Stimulated activated CD8-positive, alpha-beta memory T cell treated with anti-CD3 and anti-CD28 coated beads, Interleukin-4, amount 100 ng/mL, for 24 hours (primary cell): ENCODE results near the gene GARIN3.
"Not testable (repeated sequence)": the region's sequence is repeated elsewhere in the genome, so short reads cannot be mapped to it uniquely, and the experiment has no call there.

ENCODE experiments used
- DNase-seq: peaks from one replicate; pipeline ENCODE4 v3.0.0-alpha.2; 2020; ENCODE audit warnings: low read depth

GARIN3 gene

DNA sequence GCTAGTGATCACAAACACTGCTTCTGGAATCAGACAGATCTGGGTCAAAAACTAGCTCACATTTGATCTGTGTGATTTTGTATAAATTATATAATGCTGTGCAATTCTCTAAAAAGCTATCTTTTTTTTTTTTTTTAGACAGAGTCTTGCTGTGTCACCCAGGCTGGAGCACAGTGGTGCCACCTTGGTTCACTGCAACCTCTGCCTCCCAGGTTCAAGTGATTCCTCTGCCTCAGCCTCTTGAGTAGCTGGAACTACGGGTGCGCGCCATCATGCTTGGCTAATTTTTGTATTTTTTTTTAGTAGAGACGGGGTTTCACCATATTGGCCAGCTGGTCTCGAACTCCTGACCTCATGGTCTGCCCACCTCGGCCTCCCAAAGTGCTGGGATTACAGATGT is 19.1 kb upstream of the GARIN3 start:
- DNase-seq = not testable (repeated sequence)

DNA sequence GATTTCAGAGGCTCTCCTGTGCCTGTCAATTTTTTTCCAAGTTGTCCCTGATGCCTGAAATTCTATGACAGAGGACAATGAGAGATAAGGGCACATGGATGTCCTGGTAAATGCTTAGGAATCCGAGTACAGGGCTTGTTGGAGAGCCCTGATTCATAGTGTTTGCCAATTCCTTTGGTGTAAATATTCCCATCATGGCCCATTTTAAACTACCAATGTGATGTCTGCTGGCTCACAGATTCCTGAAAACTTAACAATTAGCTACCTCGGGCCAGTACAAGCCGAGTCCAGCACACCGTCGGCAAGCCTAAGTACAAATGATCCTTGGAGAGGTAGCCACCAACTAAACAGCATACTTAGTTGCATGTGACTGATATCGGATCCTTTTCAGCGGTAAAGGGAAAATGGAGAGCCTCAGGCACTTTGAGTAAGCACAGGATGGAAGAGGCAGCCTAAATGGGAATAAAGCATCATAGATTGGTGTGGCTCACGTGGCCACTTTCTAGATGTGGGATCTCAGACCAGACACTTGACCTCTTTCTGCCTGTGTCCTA is 18.1 kb upstream of the GARIN3 start:
- no peak for DNase-seq

DNA sequence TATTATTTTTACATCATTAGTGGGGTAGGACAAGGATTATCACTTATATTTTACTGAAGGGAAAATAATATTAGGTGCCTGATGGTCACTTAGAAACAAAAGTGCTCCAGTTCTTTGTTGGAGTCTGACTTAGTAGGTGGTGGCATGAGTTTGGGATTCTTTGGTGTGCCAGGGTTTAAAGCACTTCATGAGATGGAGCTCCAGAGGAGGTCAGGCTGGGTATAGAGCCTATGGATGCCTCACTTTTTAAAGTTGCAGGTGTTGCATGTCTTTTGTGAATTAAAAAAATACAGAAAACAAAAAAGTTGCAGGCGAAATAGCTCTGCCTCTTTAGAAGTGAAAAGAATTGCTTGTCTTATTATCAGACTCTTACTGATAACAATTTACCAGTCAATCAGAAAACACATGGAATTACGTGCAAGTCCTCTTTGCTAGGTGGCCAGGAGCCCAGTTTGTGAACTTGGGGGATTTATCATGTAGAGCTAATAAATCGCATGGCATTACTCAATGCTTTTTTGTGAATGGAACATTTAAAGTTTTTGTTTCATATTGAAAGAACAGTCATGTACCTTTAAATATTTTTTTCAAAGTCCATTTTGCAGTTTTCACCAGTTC is 16.2 kb upstream of the GARIN3 start:
- no peak for DNase-seq

DNA sequence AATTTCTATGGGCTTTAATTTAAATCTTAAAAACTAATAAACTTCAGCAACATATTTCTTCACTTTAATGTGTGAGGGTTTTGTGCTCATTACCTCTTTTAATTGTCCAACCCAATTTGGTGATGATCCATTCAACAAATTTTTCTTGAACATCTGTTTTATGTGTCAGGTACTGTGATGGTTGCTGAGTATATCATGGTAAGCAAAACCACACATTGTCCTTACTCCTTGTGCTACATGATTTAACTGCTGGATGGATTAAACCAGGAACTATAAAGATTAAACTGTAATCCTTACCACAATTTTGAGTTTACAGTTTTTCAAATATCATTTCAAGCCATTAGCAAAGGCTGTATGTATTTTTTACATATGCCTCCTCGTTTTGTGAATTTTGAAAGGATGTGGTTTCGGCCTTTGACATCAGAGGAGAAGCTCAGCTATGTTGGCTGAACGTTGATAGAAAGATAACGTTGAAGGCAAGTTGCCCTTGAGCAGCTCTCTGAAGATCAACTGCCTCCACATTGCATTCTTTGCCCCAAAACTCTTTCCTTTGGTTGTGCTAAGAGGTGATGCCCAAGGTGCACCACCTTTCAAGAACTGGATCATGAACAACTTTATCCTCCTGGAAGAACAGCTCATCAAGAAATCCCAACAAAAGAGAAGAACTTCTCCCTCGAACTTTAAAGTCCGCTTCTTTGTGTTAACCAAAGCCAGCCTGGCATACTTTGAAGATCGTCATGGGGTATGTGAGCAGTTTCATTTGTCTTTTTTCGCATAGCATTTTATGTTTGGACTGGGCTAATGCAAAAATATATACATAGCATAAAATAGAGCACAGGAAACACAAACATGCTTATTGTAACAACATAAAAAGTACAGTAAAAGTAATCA is 14.6 kb upstream of the GARIN3 start, which contains the start of gene ITK:
Gene ITK, plus strand, starts transcription at position 467 of the 891 bp plus-strand sequence. Its CDS starts 138 bp downstream, at position 605.
- DNase-seq = no peak

DNA sequence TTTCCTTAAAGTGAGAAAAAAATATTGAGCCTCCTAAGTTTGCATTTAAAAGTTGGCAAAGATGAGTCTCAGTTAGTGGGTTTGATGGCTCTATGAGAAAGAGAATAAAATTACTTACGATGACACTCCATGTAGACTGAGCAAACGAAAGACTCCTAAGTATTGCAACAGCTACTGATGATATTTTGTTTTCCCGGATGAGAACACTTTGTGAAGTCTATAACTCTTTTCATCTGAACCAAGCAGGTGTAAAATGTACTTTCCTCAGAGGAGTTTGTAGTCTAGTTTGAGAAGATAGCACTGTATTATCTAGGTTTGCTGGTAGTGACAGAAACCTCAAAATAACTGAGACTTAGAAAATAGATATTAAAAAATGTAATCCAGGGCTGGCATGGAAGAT is 12.9 kb upstream of the GARIN3 start:
- no peak for DNase-seq

DNA sequence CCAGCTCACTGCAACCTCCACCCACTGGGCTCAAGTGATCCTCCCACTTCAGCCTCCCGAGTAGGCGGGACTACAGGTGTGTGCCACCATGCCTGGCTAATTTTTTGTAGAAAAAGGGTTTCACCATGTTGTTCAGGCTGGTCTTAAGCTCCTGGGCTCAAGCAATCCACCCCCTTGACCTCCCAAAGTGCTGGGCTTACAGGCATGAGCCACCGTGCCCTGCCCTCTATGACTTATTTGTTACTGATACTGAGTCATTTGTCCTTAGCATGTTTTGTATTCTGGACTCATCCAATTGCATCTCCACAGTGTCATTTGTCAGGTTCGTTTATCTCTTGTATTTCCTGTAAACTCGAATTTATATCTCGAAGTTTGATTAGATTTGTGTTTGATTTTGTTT is 11.9 kb upstream of the GARIN3 start:
- no peak for DNase-seq

DNA sequence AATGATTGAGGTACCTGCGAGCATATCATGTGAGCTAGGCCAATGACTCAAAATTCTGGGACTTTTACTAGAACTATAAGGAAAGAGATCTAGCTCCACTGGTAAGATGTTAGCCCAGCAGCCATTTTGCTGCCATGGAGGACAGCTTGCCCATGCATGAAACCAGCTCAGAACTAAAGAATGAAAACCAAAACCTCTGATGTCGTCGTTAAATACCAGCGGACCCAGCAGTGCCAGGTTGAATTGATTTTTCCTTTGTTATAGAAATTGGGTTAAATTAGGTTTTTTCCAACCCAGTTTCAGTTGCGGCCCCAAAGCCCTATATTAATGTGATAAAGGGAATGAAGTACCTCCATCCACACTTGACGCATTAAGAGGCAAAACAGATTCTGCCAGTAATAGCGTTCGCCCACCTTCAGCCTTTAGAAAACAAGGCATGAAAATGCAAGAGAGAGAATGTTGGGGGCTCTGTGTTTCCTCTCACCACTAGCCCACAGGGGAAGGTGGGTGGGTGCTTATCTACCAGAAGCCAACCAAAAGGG is 9.1 kb upstream of the GARIN3 start:
- no peak for DNase-seq

DNA sequence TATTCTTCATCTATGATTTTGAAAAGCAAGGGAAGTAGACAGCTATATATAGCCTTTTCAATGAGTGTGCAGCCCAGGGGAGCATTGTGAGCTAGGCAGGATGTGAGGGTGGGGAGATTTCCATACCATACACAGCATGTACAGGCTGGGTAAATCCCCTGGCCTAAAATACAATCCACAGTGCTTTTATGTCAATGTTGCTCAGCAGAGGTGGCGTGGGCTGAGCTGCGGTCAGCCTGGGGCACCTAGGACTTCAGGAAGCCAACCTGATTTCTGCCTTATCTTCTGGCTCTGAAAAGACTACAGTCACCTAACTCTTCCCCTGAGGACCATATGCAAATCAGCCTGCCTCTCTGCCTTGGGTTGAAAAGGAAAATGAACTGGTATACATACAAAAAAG is 6.3 kb upstream of the GARIN3 start:
- DNase-seq = peak; percentile 84

DNA sequence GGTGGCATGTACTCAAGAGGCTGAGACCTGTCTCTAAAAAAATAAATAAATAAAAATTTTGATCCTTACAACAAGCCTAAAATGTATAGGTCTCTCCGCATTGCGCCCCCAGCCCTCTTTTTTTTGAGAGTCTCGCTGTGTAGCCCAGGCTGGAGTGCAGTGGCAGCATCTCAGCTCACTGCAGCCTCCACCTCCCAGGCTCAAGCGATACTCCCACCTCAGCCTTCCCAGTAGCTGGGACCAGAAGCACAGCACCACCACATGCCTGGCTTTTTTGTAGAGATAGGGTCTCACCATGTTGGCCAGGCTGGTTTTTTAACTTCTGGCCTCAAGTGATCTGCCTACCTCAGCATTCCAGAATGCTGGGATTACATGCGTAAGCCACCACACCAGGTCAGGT is 2.2 kb upstream of the GARIN3 start:
- no peak for DNase-seq

DNA sequence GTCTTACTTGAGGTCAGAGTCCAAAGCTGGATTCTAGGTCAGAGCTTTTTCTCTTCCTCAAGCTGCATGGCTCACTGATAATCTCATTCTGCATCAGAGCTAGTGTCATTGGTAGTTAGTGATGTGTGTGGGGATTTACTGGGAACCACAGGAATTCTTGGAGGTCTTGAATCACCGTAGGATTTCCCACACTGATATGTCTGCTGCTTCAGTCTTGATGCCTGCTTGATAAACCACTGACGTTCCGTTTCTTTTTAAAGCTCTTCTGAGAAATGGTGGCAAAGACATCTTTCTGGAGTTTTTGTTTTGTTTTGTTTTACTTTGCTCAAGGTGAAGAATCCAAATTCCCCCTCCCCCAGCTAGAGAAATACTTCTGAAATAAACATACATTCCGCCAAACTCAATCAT is 1.2 kb upstream of the GARIN3 start:
- DNase-seq = no peak

DNA sequence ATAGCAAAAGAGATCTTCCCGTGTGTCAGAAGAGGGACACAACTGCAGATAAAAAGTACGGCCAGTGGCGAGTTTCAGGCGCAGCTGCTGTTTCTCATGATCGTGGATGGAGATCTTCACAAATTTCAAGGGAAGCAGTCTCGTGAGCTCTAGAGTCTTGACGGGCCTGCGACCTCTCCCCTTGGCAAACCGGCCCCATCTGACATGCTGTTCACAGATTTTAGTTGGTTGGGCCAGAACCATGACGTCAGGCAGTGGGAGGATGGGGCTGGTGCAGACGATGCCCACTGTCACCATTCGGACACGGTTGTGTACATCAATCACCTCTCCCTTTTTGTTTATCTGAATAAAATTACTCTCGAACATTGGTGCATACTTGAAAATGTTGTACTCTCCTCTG is 396 bp downstream of the GARIN3 start:
- DNase-seq = no peak

DNA sequence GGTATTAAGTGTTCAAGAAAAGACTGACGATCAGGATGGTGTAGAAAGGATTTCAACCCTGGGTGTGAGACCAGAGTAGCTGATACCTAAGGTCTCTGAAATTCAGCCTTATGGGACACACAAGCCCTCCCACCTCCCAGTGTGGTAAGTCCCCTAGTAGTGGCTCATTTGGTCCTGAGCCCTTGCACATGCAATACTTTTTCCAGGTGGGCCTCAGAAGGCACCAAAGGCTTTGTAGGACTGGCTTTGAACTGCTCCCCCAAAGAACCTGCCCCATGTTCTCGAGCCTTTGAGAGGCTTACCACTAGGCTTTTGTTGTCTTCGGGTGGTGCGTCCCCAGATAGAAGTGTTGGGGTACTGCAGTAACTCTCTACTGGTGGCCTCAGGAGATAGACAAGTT is 803 bp downstream of the GARIN3 start:
- no peak for DNase-seq

DNA sequence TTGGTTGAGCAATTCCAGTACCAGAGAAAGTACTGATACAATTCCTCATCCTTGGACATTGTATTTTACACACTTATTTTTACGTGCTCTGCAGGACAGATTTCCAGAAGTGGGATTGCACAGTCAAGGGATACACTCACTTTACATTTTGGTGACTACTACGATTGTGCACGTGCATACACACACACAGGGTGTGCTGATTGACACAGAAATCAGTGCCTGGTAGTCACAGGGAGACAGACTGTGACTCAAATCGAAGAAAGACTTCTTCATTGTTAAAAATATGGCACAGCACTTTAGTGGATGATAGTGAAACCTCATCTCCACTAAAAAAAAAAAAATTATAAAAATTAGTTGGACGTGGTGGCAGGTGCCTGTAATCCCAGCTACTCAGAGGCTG is 1.5 kb downstream of the GARIN3 start:
- no peak for DNase-seq

DNA sequence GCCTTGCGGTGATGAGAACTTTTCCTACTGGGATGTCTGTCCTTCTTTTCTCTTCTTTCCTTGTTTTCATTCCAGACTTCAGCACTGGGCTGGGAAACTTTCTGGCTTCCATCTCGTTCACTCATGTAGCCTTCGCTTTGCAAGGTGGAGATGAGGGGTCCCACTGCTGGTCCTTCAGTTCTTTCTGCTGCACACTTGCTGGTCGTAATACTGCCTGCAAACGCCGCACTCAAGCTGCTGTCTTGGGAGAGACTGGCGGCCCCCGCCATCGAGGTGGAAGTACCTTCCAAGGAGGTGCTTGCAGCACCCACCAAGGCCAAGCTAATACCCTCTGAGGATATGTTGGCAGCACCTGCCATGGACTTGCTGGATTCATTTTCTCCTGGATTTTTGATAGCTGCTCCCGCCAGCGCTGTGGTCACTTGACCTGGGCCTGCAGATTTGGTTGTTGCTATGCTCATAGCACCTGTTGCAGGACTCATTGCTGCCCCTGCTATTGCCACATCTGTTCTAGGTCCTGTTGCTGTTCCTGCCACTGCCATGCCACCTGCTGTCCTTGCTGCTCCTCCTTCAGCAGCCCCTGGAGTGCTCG is 3.0 kb downstream of the GARIN3 start:
- DNase-seq = no peak

DNA sequence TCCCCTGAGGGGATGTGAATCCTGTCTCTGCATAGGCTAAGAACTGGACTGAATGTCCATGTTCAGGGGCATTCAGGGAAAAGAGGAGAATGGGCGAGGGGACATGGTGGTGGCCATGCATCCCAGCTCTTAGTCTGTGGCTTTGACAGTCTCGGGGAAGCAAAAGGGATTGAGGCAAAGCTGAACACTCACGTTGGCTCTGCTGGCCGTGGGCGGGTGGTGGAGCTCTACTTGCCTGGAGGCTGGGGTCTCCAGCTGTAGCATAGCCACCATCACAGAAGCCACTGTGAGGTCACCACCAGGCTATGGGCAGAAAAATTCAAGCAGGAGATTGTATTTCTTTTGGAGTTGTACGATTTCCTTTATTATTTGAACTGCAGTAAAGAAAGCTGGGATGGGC is 4.1 kb downstream of the GARIN3 start:
- DNase-seq = no peak

DNA sequence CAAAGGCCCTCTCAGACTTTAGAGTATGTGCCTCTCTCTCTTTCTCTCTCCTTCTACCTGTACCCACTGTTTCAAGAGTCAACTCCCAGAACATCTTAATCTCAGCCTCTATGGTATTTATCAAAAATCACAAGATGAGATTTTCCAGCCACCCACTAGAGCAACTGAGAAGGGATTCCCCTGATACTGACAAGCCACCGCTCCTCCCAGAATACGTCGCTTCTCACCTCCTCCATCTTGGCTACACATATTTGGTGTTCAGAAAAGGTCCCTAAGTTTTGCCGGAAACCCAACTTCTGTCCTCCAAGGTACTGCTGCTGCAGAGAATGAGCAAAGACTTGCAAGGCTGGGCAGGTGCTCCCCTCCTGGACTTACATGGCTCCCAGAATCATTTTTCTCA is 6.1 kb downstream of the GARIN3 start:
- peak; percentile 15 for DNase-seq

DNA sequence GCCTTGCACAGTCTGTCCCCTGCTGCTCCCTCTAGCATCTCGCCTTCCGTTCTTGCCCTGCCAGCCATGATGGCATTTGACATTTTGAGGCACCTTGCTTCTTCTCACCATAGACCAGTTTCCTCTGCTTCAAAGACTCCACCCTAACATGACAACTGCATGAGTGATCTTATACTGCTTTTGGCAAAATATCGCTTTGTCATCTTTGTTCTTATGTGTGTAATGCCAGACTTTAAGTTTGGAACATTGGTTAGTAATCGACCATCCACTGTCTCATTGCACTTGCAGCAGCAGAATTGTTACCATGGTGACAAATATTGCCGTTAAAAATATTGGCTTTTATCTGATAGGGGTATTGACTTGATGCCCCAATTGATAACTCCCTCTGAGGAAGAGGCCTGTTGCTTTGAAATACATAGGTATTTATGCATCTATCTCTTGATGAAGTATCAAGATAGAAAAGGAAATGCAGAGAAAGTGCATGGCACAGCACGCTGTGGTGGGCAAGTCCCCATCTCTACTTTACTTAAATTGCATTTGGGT is 6.8 kb downstream of the GARIN3 start:
- no peak for DNase-seq

DNA sequence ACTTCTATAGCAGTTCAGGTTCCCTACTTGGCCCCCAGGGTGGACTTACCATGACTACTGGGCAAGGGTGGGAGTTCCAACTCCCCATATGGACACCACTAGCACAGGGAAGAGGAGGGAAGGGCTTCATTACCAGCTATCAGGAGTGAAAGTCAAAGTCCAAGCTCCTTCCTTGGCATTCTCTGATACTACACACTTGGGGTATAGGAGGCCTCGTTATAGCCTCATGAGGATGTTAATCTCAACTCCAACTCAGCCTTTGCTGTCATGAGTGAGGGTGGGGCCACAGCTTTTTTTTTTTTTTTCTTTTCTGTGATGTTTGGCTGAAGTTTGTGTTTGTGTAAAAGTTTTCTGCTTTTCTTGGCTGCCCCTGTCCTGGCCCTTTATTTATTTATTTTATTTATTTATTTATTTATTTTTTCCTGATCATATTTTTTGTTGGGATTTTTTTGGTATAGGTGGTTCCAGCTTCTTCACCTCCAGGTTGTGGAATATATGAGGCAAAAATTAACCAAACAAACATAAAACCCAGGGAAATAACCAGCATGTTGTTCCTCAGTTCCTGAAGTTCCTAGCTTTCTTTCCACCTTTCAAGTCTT is 8.7 kb downstream of the GARIN3 start:
- no peak for DNase-seq

DNA sequence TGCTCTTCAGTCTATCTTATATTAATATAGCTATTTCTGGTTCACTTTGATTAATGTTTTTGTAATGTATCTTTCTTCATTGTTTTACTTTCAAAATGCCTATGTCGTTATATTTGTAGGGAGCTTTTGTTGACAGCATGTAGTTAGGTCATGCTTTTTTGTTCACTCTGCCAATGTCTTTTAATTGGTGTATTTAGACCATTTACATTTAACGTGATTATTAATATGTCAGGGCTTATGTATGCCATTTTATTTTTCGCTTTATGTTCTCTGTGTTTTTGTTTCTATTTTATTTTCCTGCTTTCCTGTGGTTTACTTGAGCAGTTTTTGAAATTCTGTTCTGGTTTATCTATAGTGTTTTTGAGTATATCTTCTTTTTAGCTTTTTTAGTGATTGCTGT is 10.8 kb downstream of the GARIN3 start:
- no peak for DNase-seq

DNA sequence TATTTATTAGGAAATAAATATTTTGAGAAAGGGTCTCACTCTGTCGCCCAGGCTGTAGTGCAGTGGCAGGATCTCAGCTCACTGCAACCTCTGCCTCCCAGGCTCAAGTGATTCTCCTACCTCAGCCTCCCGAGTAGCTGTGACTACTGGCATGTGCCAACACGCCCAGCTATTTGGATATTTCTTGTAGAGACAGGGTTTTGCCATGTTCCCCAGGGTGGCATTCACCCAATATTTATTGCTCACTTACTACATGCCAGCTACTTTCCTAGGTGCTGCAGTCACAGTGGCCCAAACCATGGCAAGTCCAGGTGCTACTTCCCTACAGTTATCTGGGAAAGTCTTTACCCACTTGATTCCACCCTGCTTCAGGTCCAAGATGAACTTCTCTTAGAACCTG is 15.1 kb downstream of the GARIN3 start:
- no peak for DNase-seq

DNA sequence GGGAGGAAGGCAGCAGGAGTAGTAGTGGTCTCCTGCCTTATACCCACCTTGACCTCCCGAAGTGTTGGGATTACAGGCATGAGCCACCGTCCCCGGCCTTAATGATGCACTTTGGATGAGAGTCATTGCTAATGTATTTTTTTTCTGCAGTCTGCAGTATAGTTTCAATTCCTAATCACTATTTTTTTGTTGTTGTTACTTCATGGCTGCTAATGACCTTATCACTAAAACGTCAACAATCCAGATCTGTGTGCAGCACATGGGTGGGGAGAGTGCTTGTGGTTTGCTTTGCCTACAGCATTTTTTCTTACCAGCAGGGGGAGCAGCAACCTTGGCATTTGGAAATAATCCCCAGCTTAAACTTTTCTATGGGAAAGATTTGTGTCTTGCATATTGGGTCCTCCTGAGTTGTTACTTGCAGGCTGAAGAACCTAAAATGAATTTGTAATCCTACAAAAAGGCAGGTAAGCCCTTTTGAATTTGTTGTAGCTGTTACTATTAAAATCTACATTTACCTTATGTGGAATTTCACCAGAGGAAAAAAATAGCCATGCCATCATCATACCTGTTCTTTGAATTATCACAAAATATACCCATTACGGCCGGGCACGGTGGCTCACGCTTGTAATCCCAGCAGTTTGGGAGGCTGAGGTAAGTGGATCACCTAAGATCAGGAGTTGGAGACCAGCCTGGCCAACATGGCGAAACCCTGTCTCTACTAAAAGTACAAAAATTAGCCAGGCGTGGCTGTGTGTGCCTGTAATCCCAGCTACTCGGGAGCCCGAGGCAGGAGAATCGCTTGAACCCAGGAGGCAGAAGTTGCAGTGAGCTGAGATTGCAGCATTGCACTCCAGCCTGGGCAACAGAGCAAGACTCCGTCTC is 17.1 kb downstream of the GARIN3 start:
- peak; percentile 63 for DNase-seq
